H1 (cell line): ENCODE measurements around the gene CTBP2.

Source experiments
- CEBPB ChIP-seq: IDR thresholded peaks from 2 replicates; pipeline ENCODE4 v1.6.1; 2012; ENCODE audit warnings: low read depth, low read length
- EP300 ChIP-seq, 2 experiments: IDR thresholded peaks; 1 replicate in 1 of 2; 2 replicates in 1 of 2; pipeline ENCODE4 v1.6.1; 2011 to 2012; ENCODE audit warnings: low read depth in 2 of 2, low read length in 2 of 2, mild to moderate bottlenecking in 2 of 2, borderline replicate concordance in 1 of 2, inconsistent platforms in 1 of 2, moderate library complexity in 1 of 2
- EZH2 ChIP-seq: fragments of 200-600 bp; sonication (generic); IDR thresholded peaks from 2 replicates; pipeline ENCODE4 v1.7.1; 2012; ENCODE audit warnings: low read depth, mild to moderate bottlenecking, moderate library complexity, low read length, inconsistent platforms; ENCODE audit not compliant: severe bottlenecking
- GABPA ChIP-seq: IDR thresholded peaks from 2 replicates; pipeline ENCODE4 v1.6.1; 2011; ENCODE audit warnings: mild to moderate bottlenecking, low read length, moderate library complexity, borderline replicate concordance; ENCODE audit not compliant: insufficient read depth
- KDM1A ChIP-seq: fragments of 200-600, 300-600 bp; sonication (generic); IDR thresholded peaks from 2 replicates; pipeline ENCODE4 v1.7.1; 2016; ENCODE audit warnings: mild to moderate bottlenecking, low read length, borderline replicate concordance
- POLR2A ChIP-seq, 2 experiments: IDR thresholded peaks; 1 replicate in 1 of 2; 2 replicates in 1 of 2; pipeline ENCODE4 v1.6.1; 2011; ENCODE audit warnings: low read depth in 2 of 2, low read length in 2 of 2, mild to moderate bottlenecking in 2 of 2; ENCODE audit errors: control extremely low read depth in 1 of 2
- POLR2AphosphoS5 ChIP-seq: IDR thresholded peaks from 2 replicates; pipeline ENCODE4 v1.6.1; 2011; ENCODE audit warnings: low read depth, low read length
- RFX5 ChIP-seq: IDR thresholded peaks from 2 replicates; pipeline ENCODE4 v1.6.1; 2011; ENCODE audit warnings: low read depth, low read length, improper control_type of control experiment, borderline replicate concordance
- RNF2 ChIP-seq: fragments of 200-900, 300-1000 bp; sonication (generic); IDR thresholded peaks from 2 replicates; pipeline ENCODE4 v1.7.1; 2016; ENCODE audit warnings: borderline replicate concordance, low read depth, mild to moderate bottlenecking, antibody characterized with exemption, low read length; ENCODE audit not compliant: poor library complexity, severe bottlenecking; ENCODE audit errors: missing control alignments
- RXRA ChIP-seq: IDR thresholded peaks from 2 replicates; pipeline ENCODE4 v1.6.1; 2011; ENCODE audit warnings: low read depth, mild to moderate bottlenecking, low read length, moderate library complexity; ENCODE audit not compliant: insufficient read depth
- SIN3A ChIP-seq, 2 experiments: IDR thresholded peaks in 1 of 2; conservative IDR thresholded peaks in 1 of 2; 2 replicates each; pipeline ENCODE4 v1.6.1; 2011 to 2012; ENCODE audit warnings: low read length in 2 of 2, improper control_type of control experiment in 1 of 2, low read depth in 1 of 2, mild to moderate bottlenecking in 1 of 2
- TAF1 ChIP-seq: IDR thresholded peaks from 2 replicates; pipeline ENCODE4 v1.6.1; 2011; ENCODE audit warnings: mild to moderate bottlenecking, low read depth, low read length
- ZNF274 ChIP-seq: IDR thresholded peaks from 2 replicates; pipeline ENCODE4 v1.7.0; 2012; ENCODE audit warnings: low read length, borderline replicate concordance; ENCODE audit errors: extremely low read depth
- TF ChIP-seq, protein P1 (sequence below), 3 experiments: IDR thresholded peaks; 1 replicate in 2 of 3; 2 replicates in 1 of 3; pipeline versions ENCODE4 v1.5.1 to v1.6.1; 2011; ENCODE audit warnings: low read length in 3 of 3, mild to moderate bottlenecking in 3 of 3, inconsistent platforms in 2 of 3, low read depth in 1 of 3, moderate library complexity in 1 of 3; ENCODE audit not compliant: insufficient read depth in 1 of 3; ENCODE audit errors: control extremely low read depth in 1 of 3

- TF ChIP-seq, protein P1, sequence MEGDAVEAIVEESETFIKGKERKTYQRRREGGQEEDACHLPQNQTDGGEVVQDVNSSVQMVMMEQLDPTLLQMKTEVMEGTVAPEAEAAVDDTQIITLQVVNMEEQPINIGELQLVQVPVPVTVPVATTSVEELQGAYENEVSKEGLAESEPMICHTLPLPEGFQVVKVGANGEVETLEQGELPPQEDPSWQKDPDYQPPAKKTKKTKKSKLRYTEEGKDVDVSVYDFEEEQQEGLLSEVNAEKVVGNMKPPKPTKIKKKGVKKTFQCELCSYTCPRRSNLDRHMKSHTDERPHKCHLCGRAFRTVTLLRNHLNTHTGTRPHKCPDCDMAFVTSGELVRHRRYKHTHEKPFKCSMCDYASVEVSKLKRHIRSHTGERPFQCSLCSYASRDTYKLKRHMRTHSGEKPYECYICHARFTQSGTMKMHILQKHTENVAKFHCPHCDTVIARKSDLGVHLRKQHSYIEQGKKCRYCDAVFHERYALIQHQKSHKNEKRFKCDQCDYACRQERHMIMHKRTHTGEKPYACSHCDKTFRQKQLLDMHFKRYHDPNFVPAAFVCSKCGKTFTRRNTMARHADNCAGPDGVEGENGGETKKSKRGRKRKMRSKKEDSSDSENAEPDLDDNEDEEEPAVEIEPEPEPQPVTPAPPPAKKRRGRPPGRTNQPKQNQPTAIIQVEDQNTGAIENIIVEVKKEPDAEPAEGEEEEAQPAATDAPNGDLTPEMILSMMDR (IDR thresholded peaks at IDR 0.05; ENCODE audit: control extremely low read depth in 1 of 3, insufficient read depth in 1 of 3, low read depth in 1 of 3, low read length in 3 of 3) = no peak
- TF ChIP-seq RXRA (no peak), POLR2A (IDR thresholded peaks at IDR 0.05; ENCODE audit: control extremely low read depth in 1 of 2, low read depth in 2 of 2, low read length in 2 of 2) (no peak), KDM1A (no peak), CEBPB (no peak), EZH2 (no peak), RNF2 (no peak), TAF1 (no peak), ZNF274 (no peak), EP300 (IDR thresholded peaks at IDR 0.05; ENCODE audit: borderline replicate concordance in 1 of 2, low read depth in 2 of 2, low read length in 2 of 2) (no peak), GABPA (no peak), POLR2AphosphoS5 (no peak), SIN3A (conservative IDR thresholded peaks at IDR 0.05 in 1 of 2, IDR thresholded peaks at IDR 0.05 in 1 of 2; ENCODE audit: low read depth in 1 of 2, low read length in 2 of 2) (no peak), RFX5 (no peak)
Observed at GRCh38 chr10:125111118-125111727, 49.1 kb downstream of the CTBP2 start.
